ENCODE results near the gene PIK3R6. TPM values are rescaled to one million over a fixed set of nuclear protein-coding genes. Genes with fewer than 3 reads are reported as not detected.

The PIK3R6 gene
- total RNA-seq, 4 donors from 2014 or later = 1.5 to 2.2 (median 2.0) TPM

GRCh38 chr17:8843344-8843743 lies 24.1 kb downstream of the PIK3R6 start:
- no peak overlapping the region for H3K27ac ChIP-seq
- WGBS, 2 donors (ENCODE audit: low coverage in 1 of 2) = 30 to 50% methylated on average over 2 of the region's 2 CpGs
- H3K36me3 ChIP-seq = no peaks in the 10 kb centered on the region
- TF ChIP-seq EP300 (IDR thresholded peaks at IDR 0.05) = no peak
- TF ChIP-seq POLR2AphosphoS5 (IDR thresholded peaks at IDR 0.05) = no peak
- no peak for TF ChIP-seq POLR2A (IDR thresholded peaks at IDR 0.05)
- TF ChIP-seq CTCF (IDR thresholded peaks at IDR 0.05) = no peak
- H3K27me3 ChIP-seq = peaks cover 3% of the 10 kb centered on the region
- no peak for ATAC-seq
- no peaks in the 10 kb centered on the region for H3K9me3 ChIP-seq
- H3K4me1 ChIP-seq = no peaks in the 10 kb centered on the region
- H3K4me3 ChIP-seq = no peak overlapping the region

DNA sequence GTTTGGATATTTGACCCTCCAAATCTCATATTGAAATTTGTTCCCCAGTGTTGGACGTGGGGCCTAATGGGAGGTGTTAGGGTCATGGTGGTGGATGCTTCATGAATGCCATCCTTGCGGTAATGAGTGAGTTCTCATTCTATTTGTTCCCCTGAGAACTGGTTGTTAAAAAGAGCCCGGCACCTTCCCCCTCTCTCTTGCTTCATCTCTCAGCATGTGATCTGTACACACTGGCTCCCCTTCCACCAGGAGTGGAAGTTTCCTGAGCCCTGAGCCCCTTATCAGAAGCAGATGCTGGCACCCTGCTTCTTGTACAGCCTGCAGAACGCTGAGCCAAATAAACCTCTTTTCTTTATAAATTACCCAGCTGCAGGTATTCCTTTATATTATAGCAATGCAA lies 25.6 kb downstream of the PIK3R6 start:
- H3K36me3 ChIP-seq = no peaks in the 10 kb centered on the region
- no peaks in the 10 kb centered on the region for H3K4me1 ChIP-seq
- H3K27ac ChIP-seq = no peak overlapping the region
- ATAC-seq = no peak
- no peaks in the 10 kb centered on the region for H3K9me3 ChIP-seq
- peaks cover 15% of the 10 kb centered on the region for H3K27me3 ChIP-seq
- no peak overlapping the region for H3K4me3 ChIP-seq
- 48 to 56% methylated on average over 2 to 4 of the region's 4 CpGs for WGBS, 2 donors (ENCODE audit: low coverage in 1 of 2)
- TF ChIP-seq POLR2A (IDR thresholded peaks at IDR 0.05) (no peak), CTCF (IDR thresholded peaks at IDR 0.05) (no peak), EP300 (IDR thresholded peaks at IDR 0.05) (no peak), POLR2AphosphoS5 (IDR thresholded peaks at IDR 0.05) (no peak)

- ATAC-seq = no peak
- peaks cover 36% of the 10 kb centered on the region for H3K27me3 ChIP-seq
- TF ChIP-seq POLR2AphosphoS5 (IDR thresholded peaks at IDR 0.05) (no peak), POLR2A (IDR thresholded peaks at IDR 0.05) (no peak), EP300 (IDR thresholded peaks at IDR 0.05) (no peak), CTCF (IDR thresholded peaks at IDR 0.05) (no peak)
- H3K4me1 ChIP-seq = no peaks in the 10 kb centered on the region
- no peaks in the 10 kb centered on the region for H3K36me3 ChIP-seq
- no peaks in the 10 kb centered on the region for H3K9me3 ChIP-seq
- no peak overlapping the region for H3K4me3 ChIP-seq
- no peak overlapping the region for H3K27ac ChIP-seq
- WGBS, 2 donors (ENCODE audit: low coverage in 1 of 2) = 60 to 62% methylated on average over 4 to 8 of the region's 11 CpGs
Measured at GRCh38 chr17:8839410-8839935, 28.0 kb downstream of the PIK3R6 start.

DNA sequence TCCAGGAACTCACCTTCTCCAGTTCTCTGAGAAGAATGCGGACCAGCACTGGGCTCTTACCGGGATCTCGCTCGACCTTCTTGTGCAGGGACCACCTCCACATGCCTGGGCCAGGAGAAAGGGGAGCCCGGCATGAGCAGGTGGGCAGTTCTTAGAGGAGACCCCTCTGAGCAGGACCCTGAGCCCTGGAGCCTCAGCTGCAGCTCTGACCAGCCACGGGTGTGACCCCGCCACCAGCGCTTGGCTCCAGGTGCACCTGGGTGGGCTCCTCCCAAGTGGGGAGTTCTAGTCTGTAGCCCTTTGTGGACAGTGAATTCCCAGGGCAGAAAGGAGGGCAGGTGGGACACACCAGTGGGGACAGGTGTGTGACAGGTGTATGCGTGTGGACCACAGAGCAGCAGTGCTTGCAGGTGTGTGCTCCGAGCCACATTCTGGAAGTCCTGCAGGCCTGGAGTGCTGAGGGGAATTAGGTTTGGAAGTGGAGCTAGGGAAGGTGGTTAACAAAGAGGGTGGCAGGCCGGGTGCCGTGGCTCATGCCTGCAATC lies 28.9 kb downstream of the PIK3R6 start:
- no peaks in the 10 kb centered on the region for H3K4me1 ChIP-seq
- TF ChIP-seq POLR2AphosphoS5 (IDR thresholded peaks at IDR 0.05) (no peak), POLR2A (IDR thresholded peaks at IDR 0.05) (no peak), CTCF (IDR thresholded peaks at IDR 0.05) (no peak), EP300 (IDR thresholded peaks at IDR 0.05) (no peak)
- peaks cover 44% of the 10 kb centered on the region for H3K27me3 ChIP-seq
- no peak for ATAC-seq
- H3K4me3 ChIP-seq = no peak overlapping the region
- H3K9me3 ChIP-seq = no peaks in the 10 kb centered on the region
- no peaks in the 10 kb centered on the region for H3K36me3 ChIP-seq
- 87 to 90% methylated on average over 2 to 5 of the region's 12 CpGs for WGBS, 2 donors (ENCODE audit: low coverage in 1 of 2)
- no peak overlapping the region for H3K27ac ChIP-seq

DNA sequence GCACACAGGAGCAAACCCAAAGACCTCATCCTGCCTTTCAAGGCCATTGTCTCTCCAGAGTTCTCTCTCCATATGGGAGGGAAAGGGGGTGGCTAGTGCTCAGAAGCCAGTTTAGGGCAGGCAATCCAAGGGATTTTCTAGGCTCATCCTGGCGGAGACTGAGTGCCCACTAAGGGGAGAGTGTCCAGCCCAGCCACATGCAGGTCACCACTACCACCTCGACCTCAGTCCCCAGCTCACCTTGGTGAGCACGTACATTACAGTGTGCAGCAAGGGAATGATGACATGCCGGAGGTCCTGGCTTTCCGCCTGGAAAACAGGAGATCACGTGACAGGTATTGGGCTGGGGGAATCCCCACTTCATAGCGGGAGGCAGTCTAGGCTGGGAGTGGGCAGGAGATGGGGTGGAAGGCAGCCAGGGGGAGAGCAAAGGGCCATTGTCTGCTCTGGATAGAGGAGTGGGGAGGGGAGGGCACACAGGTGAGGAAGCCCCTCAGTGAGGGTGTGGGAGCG lies 29.9 kb downstream of the PIK3R6 start:
- Histone ChIP-seq H3K4me3 (no peak overlapping the region), H3K27me3 (peaks cover 54% of the 10 kb centered on the region), H3K4me1 (no peaks in the 10 kb centered on the region), H3K27ac (no peak overlapping the region), H3K9me3 (no peaks in the 10 kb centered on the region), H3K36me3 (no peaks in the 10 kb centered on the region)
- TF ChIP-seq POLR2AphosphoS5 (IDR thresholded peaks at IDR 0.05) (no peak), CTCF (IDR thresholded peaks at IDR 0.05) (no peak), EP300 (IDR thresholded peaks at IDR 0.05) (no peak), POLR2A (IDR thresholded peaks at IDR 0.05) (no peak)
- WGBS, 2 donors (ENCODE audit: low coverage in 1 of 2) = 24 to 48% methylated on average over 5 to 6 of the region's 8 CpGs
- ATAC-seq = no peak

All from gastroesophageal sphincter (tissue), 4 donors.